GM23338 (cell line): ENCODE data around the gene GOLGA7B.

Source experiments
- CREB1 ChIP-seq: fragments of 250-450 bp; sonication (Bioruptor Pico); IDR thresholded peaks from 2 replicates; pipeline ENCODE4 v1.5.0; 2020; ENCODE audit warnings: low read depth, mild to moderate bottlenecking, moderate library complexity
- CTCF ChIP-seq, 2 experiments: fragments of 200-600 bp in 1 of 2; sonication (generic) in 1 of 2; conservative IDR thresholded peaks; 2 replicates each; pipeline versions ENCODE4 v1.5.1 to v1.6.1; 2016 to 2017; ENCODE audit warnings: antibody characterized with exemption in 2 of 2, low read depth in 2 of 2, mild to moderate bottlenecking in 2 of 2, moderate library complexity in 1 of 2
- POLR2AphosphoS5 ChIP-seq: IDR thresholded peaks from 2 replicates; pipeline ENCODE4 v1.6.1; 2016; ENCODE audit warnings: antibody characterized with exemption, low read depth
- STAT1 ChIP-seq: IDR thresholded peaks from one replicate; pipeline ENCODE4 v1.6.1; 2016; ENCODE audit warnings: antibody characterized with exemption; ENCODE audit not compliant: unreplicated experiment

DNA sequence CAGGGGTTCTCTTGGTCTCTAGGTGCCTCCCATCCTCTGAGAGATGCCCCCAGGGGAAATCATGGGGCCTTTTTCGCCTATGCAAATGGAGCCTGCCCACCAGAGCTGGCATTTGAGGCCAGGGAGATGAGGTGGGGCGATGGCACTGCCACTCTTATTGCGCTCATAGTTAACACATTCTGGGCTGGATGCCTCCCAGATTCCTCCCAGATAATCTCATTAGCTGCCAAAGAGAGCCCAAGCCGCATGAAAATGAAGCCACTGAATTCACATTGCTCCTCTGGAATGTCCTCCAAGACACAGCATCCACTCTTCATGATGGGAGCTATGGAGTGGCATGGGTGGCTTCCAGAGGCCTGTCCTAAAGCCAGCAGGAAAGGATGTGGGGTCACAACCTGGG, 61.0 kb downstream of the GOLGA7B start:
- TF ChIP-seq CTCF (conservative IDR thresholded peaks at IDR 0.05; ENCODE audit: low read depth in 2 of 2) (no peak), CREB1 (CRISPR knock-in tag) (no peak), POLR2AphosphoS5 (no peak), STAT1 (no peak)
